PFSK-1 (cell line): ENCODE measurements around the gene PTP4A2.

Experiments
- FOXP2 ChIP-seq: optimal IDR thresholded peaks from 2 replicates; pipeline ENCODE3; 2011; ENCODE audit warnings: borderline replicate concordance, control low read depth, inconsistent platforms; ENCODE audit not compliant: insufficient read depth; ENCODE audit errors: extremely low read length, extremely low read depth
- POLR2AphosphoS5 ChIP-seq: IDR thresholded peaks from 2 replicates; pipeline ENCODE4 v1.6.1; 2012; ENCODE audit warnings: low read depth, mild to moderate bottlenecking, control low read depth, low read length, moderate library complexity
- SIN3A ChIP-seq: IDR thresholded peaks from 2 replicates; pipeline ENCODE4 v1.6.1; 2012; ENCODE audit warnings: mild to moderate bottlenecking, low read length, moderate library complexity, borderline replicate concordance; ENCODE audit not compliant: insufficient read depth
- TAF1 ChIP-seq: IDR thresholded peaks from 2 replicates; pipeline ENCODE4 v1.6.1; 2012; ENCODE audit warnings: low read length, control low read depth, borderline replicate concordance; ENCODE audit not compliant: insufficient read depth
- TF ChIP-seq, protein P1 (sequence below), 2 experiments: IDR thresholded peaks; 2 replicates each; pipeline versions ENCODE4 v1.6.1 to v1.8.0; 2011 to 2012; ENCODE audit warnings: low read depth in 2 of 2, low read length in 2 of 2, control low read depth in 1 of 2, inconsistent platforms in 1 of 2, mild to moderate bottlenecking in 1 of 2, moderate library complexity in 1 of 2; ENCODE audit not compliant: insufficient read depth in 1 of 2

DNA sequence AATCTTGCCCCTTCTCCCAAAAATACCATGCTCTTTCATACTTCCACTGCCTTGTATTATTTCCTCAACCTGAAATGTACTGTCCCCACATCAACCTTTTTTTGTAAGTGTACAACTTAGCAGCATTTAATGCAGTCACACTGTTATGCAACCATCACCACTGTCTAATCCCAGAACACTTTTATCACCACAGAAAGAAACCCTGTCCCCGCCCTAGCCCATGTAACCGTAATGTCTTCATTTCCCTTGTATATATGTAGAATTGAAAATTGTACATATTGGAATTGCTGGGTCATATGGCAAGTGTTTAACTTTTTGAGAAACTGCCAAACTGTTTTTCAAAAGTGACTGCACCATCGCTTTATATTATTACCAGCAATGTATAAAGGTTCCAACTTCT is 37.4 kb downstream of the PTP4A2 start:
- TF ChIP-seq POLR2AphosphoS5, result no peak
- TF ChIP-seq, protein P1, sequence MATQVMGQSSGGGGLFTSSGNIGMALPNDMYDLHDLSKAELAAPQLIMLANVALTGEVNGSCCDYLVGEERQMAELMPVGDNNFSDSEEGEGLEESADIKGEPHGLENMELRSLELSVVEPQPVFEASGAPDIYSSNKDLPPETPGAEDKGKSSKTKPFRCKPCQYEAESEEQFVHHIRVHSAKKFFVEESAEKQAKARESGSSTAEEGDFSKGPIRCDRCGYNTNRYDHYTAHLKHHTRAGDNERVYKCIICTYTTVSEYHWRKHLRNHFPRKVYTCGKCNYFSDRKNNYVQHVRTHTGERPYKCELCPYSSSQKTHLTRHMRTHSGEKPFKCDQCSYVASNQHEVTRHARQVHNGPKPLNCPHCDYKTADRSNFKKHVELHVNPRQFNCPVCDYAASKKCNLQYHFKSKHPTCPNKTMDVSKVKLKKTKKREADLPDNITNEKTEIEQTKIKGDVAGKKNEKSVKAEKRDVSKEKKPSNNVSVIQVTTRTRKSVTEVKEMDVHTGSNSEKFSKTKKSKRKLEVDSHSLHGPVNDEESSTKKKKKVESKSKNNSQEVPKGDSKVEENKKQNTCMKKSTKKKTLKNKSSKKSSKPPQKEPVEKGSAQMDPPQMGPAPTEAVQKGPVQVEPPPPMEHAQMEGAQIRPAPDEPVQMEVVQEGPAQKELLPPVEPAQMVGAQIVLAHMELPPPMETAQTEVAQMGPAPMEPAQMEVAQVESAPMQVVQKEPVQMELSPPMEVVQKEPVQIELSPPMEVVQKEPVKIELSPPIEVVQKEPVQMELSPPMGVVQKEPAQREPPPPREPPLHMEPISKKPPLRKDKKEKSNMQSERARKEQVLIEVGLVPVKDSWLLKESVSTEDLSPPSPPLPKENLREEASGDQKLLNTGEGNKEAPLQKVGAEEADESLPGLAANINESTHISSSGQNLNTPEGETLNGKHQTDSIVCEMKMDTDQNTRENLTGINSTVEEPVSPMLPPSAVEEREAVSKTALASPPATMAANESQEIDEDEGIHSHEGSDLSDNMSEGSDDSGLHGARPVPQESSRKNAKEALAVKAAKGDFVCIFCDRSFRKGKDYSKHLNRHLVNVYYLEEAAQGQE (IDR thresholded peaks at IDR 0.05; ENCODE audit: insufficient read depth in 1 of 2, low read depth in 2 of 2, low read length in 2 of 2), result no peak
- TF ChIP-seq SIN3A, result no peak
- no peak for TF ChIP-seq TAF1
- no peak for TF ChIP-seq FOXP2
